ENCODE results near the gene UTP25.

UTP25 gene

GRCh38 chr1:209879539-209879938 is 51.8 kb downstream of the UTP25 start:
- Histone ChIP-seq H3K27ac (no peak overlapping the region), H3K9ac (no peak overlapping the region), H3K9me3 (replicated peaks in 1 of 11) (no peaks in the 10 kb centered on the region), H3K36me3 (no peaks in the 10 kb centered on the region), H3K4me1 (peaks cover 47 to 54% (median 51%) of the 10 kb centered on the region in 10 experiments), H4K20me1 (no peaks in the 10 kb centered on the region), H3K4me3 (no peak overlapping the region), H3K27me3 (no peaks in the 10 kb centered on the region), H3K4me2 (no peak overlapping the region)
- no peak for TF ChIP-seq Cebpa-rat (IDR thresholded peaks at IDR 0.05)

- H3K27ac ChIP-seq, result no peak overlapping the region
Measured at GRCh38 chr1:209880031-209880430, 52.3 kb downstream of the UTP25 start.

DNA sequence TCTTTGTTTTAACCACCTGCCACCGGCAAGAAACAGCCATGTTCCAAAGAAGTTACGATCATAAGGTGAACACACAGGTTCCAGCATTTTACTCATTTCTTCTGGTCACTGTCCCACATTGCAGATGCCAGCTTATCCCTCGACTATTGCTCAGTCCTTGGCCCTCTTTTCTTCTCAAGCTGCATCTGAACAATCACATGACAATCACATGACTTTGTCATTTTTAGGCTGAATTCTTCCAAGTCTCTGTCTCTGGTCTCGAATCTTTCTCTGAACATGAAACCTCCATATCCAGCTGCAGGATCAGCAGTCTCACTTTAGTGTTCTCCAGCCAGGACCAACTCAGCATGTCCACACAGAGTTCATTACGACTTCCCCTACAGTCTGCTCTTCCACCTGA is 53.8 kb downstream of the UTP25 start:
- Histone ChIP-seq H4K20me1 (no peaks in the 10 kb centered on the region), H3K36me3 (no peaks in the 10 kb centered on the region), H3K4me3 (no peak overlapping the region), H3K4me2 (no peak overlapping the region), H3K9me3 (replicated peaks in 1 of 11) (no peaks in the 10 kb centered on the region), H3K9ac (no peak overlapping the region), H3K27me3 (no peaks in the 10 kb centered on the region), H3K4me1 (peaks cover 42 to 55% (median 52%) of the 10 kb centered on the region in 10 experiments), H3K27ac (no peak overlapping the region)
- no peak for TF ChIP-seq Cebpa-rat (IDR thresholded peaks at IDR 0.05)

More at GRCh38 chr1:209880031-209880430, 52.3 kb downstream of the UTP25 start:
- H3K9me3 ChIP-seq (replicated peaks in 1 of 11), result no peaks in the 10 kb centered on the region
- H4K20me1 ChIP-seq, result no peaks in the 10 kb centered on the region
- H3K27me3 ChIP-seq, result no peaks in the 10 kb centered on the region
- H3K4me2 ChIP-seq, result no peak overlapping the region
- no peak overlapping the region for H3K9ac ChIP-seq
- peaks cover 49 to 56% (median 54%) of the 10 kb centered on the region in 10 experiments for H3K4me1 ChIP-seq
- TF ChIP-seq Cebpa-rat (IDR thresholded peaks at IDR 0.05), result no peak
- H3K36me3 ChIP-seq, result no peaks in the 10 kb centered on the region
- H3K4me3 ChIP-seq, result no peak overlapping the region

DNA sequence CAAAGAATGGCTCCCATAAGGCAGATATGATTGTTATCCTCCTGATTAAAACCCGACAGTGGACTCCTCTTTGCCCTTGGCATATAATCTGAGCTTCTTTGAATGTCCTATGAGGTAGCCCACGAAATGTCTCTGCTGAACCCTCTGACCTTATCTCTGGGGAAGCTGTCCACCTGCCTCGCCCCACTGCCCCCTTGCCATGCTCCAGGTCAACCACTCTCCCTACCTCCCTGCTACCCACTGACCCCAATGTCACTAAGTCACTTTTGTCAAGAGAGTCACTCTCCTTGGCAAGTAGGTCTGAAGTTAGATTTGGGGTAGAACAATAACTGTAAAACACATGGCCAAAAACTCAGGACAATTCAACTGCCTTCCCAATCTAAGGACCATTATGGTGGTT is 54.5 kb downstream of the UTP25 start:
- H3K27ac ChIP-seq, result no peak overlapping the region
- no peaks in the 10 kb centered on the region for H3K9me3 ChIP-seq (replicated peaks in 1 of 11)
- H4K20me1 ChIP-seq, result no peaks in the 10 kb centered on the region
- H3K9ac ChIP-seq, result no peak overlapping the region
- no peak for TF ChIP-seq Cebpa-rat (IDR thresholded peaks at IDR 0.05)
- no peaks in the 10 kb centered on the region for H3K36me3 ChIP-seq
- peaks cover 35 to 49% (median 45%) of the 10 kb centered on the region in 10 experiments for H3K4me1 ChIP-seq
- peak overlapping the region in 7 of 11 experiments; percentile 10 to 71 (median 55); a peak in 7 of 22 replicates for H3K4me2 ChIP-seq
- H3K27me3 ChIP-seq, result no peaks in the 10 kb centered on the region
- H3K4me3 ChIP-seq, result no peak overlapping the region

GRCh38 chr1:209882942-209883340 is 55.2 kb downstream of the UTP25 start:
- Histone ChIP-seq H3K27me3 (no peaks in the 10 kb centered on the region), H3K9ac (peak overlapping the region in 1 of 11 experiments; percentile 15; a peak in 3 of 22 replicates), H3K4me1 (peaks cover 33 to 46% (median 41%) of the 10 kb centered on the region in 10 experiments), H4K20me1 (no peaks in the 10 kb centered on the region), H3K4me2 (peak overlapping the region; percentile 40 to 71 (median 56)), H3K9me3 (replicated peaks in 1 of 11) (no peaks in the 10 kb centered on the region), H3K36me3 (no peaks in the 10 kb centered on the region), H3K4me3 (no peak overlapping the region), H3K27ac (peak overlapping the region in 4 of 11 experiments; percentile 39 to 61 (median 54); a peak in 6 of 22 replicates)
- no peak for TF ChIP-seq Cebpa-rat (IDR thresholded peaks at IDR 0.05)

- no peaks in the 10 kb centered on the region for H3K36me3 ChIP-seq
- H3K4me2 ChIP-seq, result peak overlapping the region; percentile 40 to 71 (median 56)
- TF ChIP-seq Cebpa-rat (IDR thresholded peaks at IDR 0.05), result no peak
- peak overlapping the region in 4 of 11 experiments; percentile 10 to 17 (median 13); a peak in 5 of 22 replicates for H3K9ac ChIP-seq
- H3K4me1 ChIP-seq, result peaks cover 33 to 46% (median 41%) of the 10 kb centered on the region in 10 experiments
- H4K20me1 ChIP-seq, result no peaks in the 10 kb centered on the region
- no peaks in the 10 kb centered on the region for H3K27me3 ChIP-seq
- no peak overlapping the region for H3K4me3 ChIP-seq
- H3K9me3 ChIP-seq (replicated peaks in 1 of 11), result peaks cover 0 to 5% (median 0%) of the 10 kb centered on the region in 11 experiments; a peak in 3 of 22 replicates
- peak overlapping the region in 8 of 11 experiments; percentile 2 to 61 (median 50); a peak in 15 of 22 replicates for H3K27ac ChIP-seq
Measured at GRCh38 chr1:209883341-209883971, 55.7 kb downstream of the UTP25 start.

DNA sequence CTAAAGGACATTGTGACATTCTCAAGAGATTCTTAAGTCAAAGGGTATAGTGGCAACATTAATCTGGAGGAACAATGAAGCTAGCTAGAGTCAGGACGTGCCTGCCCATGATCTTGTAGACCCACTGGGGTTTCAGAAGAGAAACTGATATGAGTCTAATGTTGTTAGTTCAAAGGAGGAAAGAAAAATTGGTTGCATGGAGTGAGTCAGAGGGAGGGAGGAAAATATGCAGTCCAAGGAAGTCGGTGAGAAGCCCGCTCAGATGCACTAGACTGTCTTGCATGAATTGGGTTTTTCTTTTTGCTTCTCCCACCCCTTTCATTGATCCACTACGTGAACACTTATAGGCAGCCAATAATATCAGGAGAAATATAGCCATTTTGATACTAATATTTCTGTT is 56.5 kb downstream of the UTP25 start:
- no peak for TF ChIP-seq Cebpa-rat (IDR thresholded peaks at IDR 0.05)
- no peak overlapping the region for H3K4me3 ChIP-seq
- H3K27me3 ChIP-seq, result no peaks in the 10 kb centered on the region
- no peaks in the 10 kb centered on the region for H4K20me1 ChIP-seq
- no peaks in the 10 kb centered on the region for H3K36me3 ChIP-seq
- peaks cover 0 to 13% (median 7%) of the 10 kb centered on the region in 11 experiments; a peak in 8 of 22 replicates for H3K9me3 ChIP-seq (replicated peaks in 1 of 11)
- H3K27ac ChIP-seq, result peak overlapping the region; percentile 2 to 61 (median 50); a peak in 18 of 22 replicates
- peak overlapping the region in 1 of 11 experiments; percentile 10; a peak in 2 of 22 replicates for H3K9ac ChIP-seq
- peaks cover 33 to 46% (median 41%) of the 10 kb centered on the region in 10 experiments for H3K4me1 ChIP-seq
- peak overlapping the region; percentile 40 to 71 (median 56) for H3K4me2 ChIP-seq

DNA sequence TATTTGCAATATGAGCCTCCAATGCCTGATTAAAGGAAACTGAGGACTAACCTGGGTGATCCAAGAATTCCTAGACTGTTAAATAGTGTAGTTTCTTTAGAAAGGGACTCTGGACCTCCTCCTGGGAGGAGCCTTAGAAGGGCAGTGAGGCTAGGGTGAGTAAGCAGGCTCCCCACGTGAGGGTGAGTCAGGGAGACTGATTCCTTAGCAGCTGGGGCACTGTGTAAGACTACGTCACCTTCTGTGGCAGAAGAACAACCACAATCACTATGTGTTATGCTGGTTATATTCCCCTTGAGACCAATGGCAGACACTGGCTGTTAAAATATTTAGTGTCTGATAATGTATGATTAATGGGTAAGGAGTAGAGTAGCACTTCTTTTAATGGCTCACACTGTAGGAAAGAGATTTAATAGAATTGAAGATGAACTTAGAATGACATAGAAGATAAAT is 56.9 kb downstream of the UTP25 start:
- no peaks in the 10 kb centered on the region for H3K36me3 ChIP-seq
- peaks cover 33 to 46% (median 41%) of the 10 kb centered on the region in 10 experiments for H3K4me1 ChIP-seq
- peak overlapping the region in 10 of 11 experiments; percentile 11 to 61 (median 50); a peak in 15 of 22 replicates for H3K27ac ChIP-seq
- no peak for TF ChIP-seq Cebpa-rat (IDR thresholded peaks at IDR 0.05)
- no peaks in the 10 kb centered on the region for H4K20me1 ChIP-seq
- H3K9ac ChIP-seq, result no peak overlapping the region; a peak in 3 of 22 replicates
- H3K9me3 ChIP-seq (replicated peaks in 1 of 11), result peaks cover 0 to 14% (median 8%) of the 10 kb centered on the region in 11 experiments; a peak in 8 of 22 replicates
- no peak overlapping the region for H3K4me3 ChIP-seq
- H3K27me3 ChIP-seq, result no peaks in the 10 kb centered on the region
- H3K4me2 ChIP-seq, result peak overlapping the region; percentile 40 to 71 (median 56)

DNA sequence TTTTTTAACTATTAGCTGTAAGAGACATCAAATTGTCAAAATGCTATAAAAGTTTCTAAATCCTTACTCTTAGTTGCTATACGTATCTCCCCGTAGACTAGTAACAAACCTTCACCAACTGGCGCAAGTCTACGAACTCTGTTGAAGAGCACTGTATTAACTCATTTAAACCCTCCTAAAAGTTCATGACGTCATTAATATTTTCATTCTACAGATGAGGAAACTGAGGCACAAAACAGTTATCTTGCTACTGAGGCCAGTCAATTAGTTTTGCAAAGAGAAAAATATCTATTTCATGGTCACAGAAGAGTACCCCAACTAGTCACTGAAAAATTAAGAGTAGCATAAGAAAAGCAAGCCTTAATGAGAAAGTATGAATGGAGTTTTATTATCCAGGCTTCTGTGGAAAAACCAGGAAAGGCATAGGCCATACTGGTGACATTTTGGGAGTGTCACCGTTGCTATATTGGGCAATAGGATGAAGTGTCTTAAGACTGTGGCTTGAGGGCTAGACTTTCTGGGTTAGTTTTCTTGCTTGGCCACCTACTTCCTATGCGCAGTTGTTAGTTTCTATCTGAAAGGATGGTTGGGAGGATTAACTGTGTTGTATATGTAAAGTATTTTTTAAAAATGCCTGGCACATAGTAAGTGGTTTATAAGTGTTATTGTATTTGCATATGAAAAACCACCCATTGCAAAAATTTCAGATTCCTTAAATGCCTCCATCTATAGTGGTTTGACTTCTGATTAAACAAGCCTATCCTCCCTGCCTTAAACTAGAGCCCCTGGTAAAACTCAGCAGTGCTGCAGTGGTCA is 57.8 kb downstream of the UTP25 start:
- H3K4me1 ChIP-seq, result peaks cover 33 to 46% (median 42%) of the 10 kb centered on the region in 10 experiments
- H3K4me2 ChIP-seq, result peak overlapping the region in 10 of 11 experiments; percentile 0 to 69 (median 56); a peak in 16 of 22 replicates
- TF ChIP-seq Cebpa-rat (IDR thresholded peaks at IDR 0.05), result no peak

More for the DNA sequence above, 57.8 kb downstream of the UTP25 start:
- Histone ChIP-seq H4K20me1 (no peaks in the 10 kb centered on the region), H3K9ac (no peak overlapping the region; a peak in 1 of 22 replicates), H3K9me3 (replicated peaks in 1 of 11) (peaks cover 0 to 14% (median 8%) of the 10 kb centered on the region in 11 experiments; a peak in 8 of 22 replicates), H3K4me3 (no peak overlapping the region), H3K27me3 (no peaks in the 10 kb centered on the region), H3K36me3 (no peaks in the 10 kb centered on the region), H3K27ac (peak overlapping the region in 2 of 11 experiments; percentile 24 to 58; a peak in 3 of 22 replicates)
